SU-DHL-6 (cell line): Measurements from ENCODE around the gene GRIK2.

Experiments
- H2AFZ ChIP-seq: fragments of 200-600 bp; sonication (generic); 2 replicates; pipeline ENCODE4 v1.6.1; 2014; ENCODE audit warnings: low read depth, mild to moderate bottlenecking, moderate library complexity, mixed read lengths, antibody characterized with exemption, low read length; ENCODE audit not compliant: severe bottlenecking
- H3F3A ChIP-seq: fragments of 200-600 bp; shearing (Covaris generic); 2 replicates; pipeline ENCODE4 v1.6.0; 2016; ENCODE audit warnings: antibody characterized with exemption, mild to moderate bottlenecking; ENCODE audit not compliant: insufficient read depth
- H3K27ac ChIP-seq: fragments of 200-600 bp; sonication (generic); 2 replicates; pipeline ENCODE4 v1.5.1; 2016; ENCODE audit warnings: low read depth, mild to moderate bottlenecking, low read length, moderate library complexity, mixed read lengths
- H3K27me3 ChIP-seq: fragments of 200-600 bp; sonication (generic), shearing (Covaris generic); 2 replicates; pipeline ENCODE4 v1.6.0; 2014; ENCODE audit warnings: mild to moderate bottlenecking, low read length
- H3K36me3 ChIP-seq: fragments of 200-600 bp; sonication (generic); 2 replicates; pipeline ENCODE4 v1.6.1; 2014; ENCODE audit warnings: mild to moderate bottlenecking, low read length, mixed read lengths
- H3K4me2 ChIP-seq: fragments of 300-600, 200-600 bp; shearing (Covaris generic), sonication (generic); 2 replicates; pipeline ENCODE4 v1.6.0; 2014; ENCODE audit warnings: low read length, low read depth, mild to moderate bottlenecking; ENCODE audit not compliant: poor library complexity, severe bottlenecking
- H3K4me3 ChIP-seq: fragments of 200-600 bp; sonication (generic); 2 replicates; pipeline ENCODE4 v1.5.1; 2014; ENCODE audit warnings: antibody characterized with exemption, low read length, mild to moderate bottlenecking, mixed read lengths; ENCODE audit not compliant: insufficient read depth, poor library complexity, severe bottlenecking
- H3K79me2 ChIP-seq: fragments of 200-600 bp; sonication (generic); 2 replicates; pipeline ENCODE4 v1.6.1; 2014; ENCODE audit warnings: mild to moderate bottlenecking, low read length, moderate library complexity; ENCODE audit not compliant: insufficient read depth
- H3K9ac ChIP-seq: fragments of 200-600 bp; sonication (generic); 2 replicates; pipeline ENCODE4 v1.7.0; 2014; ENCODE audit warnings: mild to moderate bottlenecking, low read length
- H3K9me2 ChIP-seq: fragments of 200-600 bp; sonication (generic); replicated peaks from 2 replicates; pipeline ENCODE4 v1.6.1; 2014; ENCODE audit warnings: low read length; ENCODE audit not compliant: insufficient read depth
- H3K9me3 ChIP-seq: fragments of 200-600 bp; sonication (generic); 2 replicates; pipeline ENCODE4 v1.6.1; 2014; ENCODE audit warnings: low read length, mixed read lengths; ENCODE audit not compliant: insufficient read depth
- H4K20me1 ChIP-seq: fragments of 200-600 bp; sonication (generic); 2 replicates; pipeline ENCODE4 v1.6.1; 2014; ENCODE audit warnings: low read depth, mild to moderate bottlenecking, antibody characterized with exemption, low read length, moderate library complexity, mixed read lengths
- CTCF ChIP-seq: fragments of 200-600 bp; sonication (generic); IDR thresholded peaks from one replicate; pipeline ENCODE4 v1.5.1; 2017; ENCODE audit warnings: antibody characterized with exemption, mild to moderate bottlenecking, low read length, moderate library complexity; ENCODE audit not compliant: insufficient read depth, poor library complexity, severe bottlenecking
- EZH2phosphoT487 ChIP-seq: fragments of 200-600 bp; sonication (generic), shearing (Covaris generic); conservative IDR thresholded peaks from 2 replicates; pipeline ENCODE4 v1.6.1; 2018; ENCODE audit warnings: mild to moderate bottlenecking, antibody characterized with exemption, low read length, moderate library complexity, mixed read lengths

The GRIK2 gene

GRCh38 chr6:101830501-101831031 is 437.1 kb downstream of the GRIK2 start:
- H3K36me3 ChIP-seq, result no peaks in the 10 kb centered on the region
- TF ChIP-seq CTCF (no peak), EZH2phosphoT487 (no peak)
- H3K9me3 ChIP-seq, result no peaks in the 10 kb centered on the region
- H3K4me3 ChIP-seq, result no peak overlapping the region
- no peaks in the 10 kb centered on the region for H3K27me3 ChIP-seq
- no peak overlapping the region for H3K9ac ChIP-seq
- no peak overlapping the region for H3K4me2 ChIP-seq
- no peaks in the 10 kb centered on the region for H3F3A ChIP-seq
- no peaks in the 10 kb centered on the region for H3K79me2 ChIP-seq
- H3K9me2 ChIP-seq, result no peaks in the 10 kb centered on the region
- H3K27ac ChIP-seq, result no peak overlapping the region
- H4K20me1 ChIP-seq, result no peaks in the 10 kb centered on the region
- H2AFZ ChIP-seq, result no peak overlapping the region

- Histone ChIP-seq H3K9me2 (no peaks in the 10 kb centered on the region), H3K27me3 (no peaks in the 10 kb centered on the region), H2AFZ (no peak overlapping the region), H3K9ac (no peak overlapping the region), H3K9me3 (no peaks in the 10 kb centered on the region), H4K20me1 (no peaks in the 10 kb centered on the region), H3K4me3 (no peak overlapping the region), H3K27ac (no peak overlapping the region), H3K79me2 (no peaks in the 10 kb centered on the region), H3K36me3 (no peaks in the 10 kb centered on the region), H3K4me2 (no peak overlapping the region), H3F3A (no peaks in the 10 kb centered on the region)
- TF ChIP-seq EZH2phosphoT487, result no peak
- TF ChIP-seq CTCF, result no peak
These were observed 438.9 kb downstream of the GRIK2 start for GRCh38 chr6:101832371-101832770.

GRCh38 chr6:101840100-101840499 is 446.6 kb downstream of the GRIK2 start:
- no peaks in the 10 kb centered on the region for H3K79me2 ChIP-seq
- H3K4me2 ChIP-seq, result no peak overlapping the region
- no peak for TF ChIP-seq EZH2phosphoT487
- TF ChIP-seq CTCF, result no peak
- H4K20me1 ChIP-seq, result no peaks in the 10 kb centered on the region
- no peak overlapping the region for H3K9ac ChIP-seq
- H3K9me3 ChIP-seq, result no peaks in the 10 kb centered on the region
- H3K4me3 ChIP-seq, result no peak overlapping the region
- no peaks in the 10 kb centered on the region for H3F3A ChIP-seq
- no peaks in the 10 kb centered on the region for H3K9me2 ChIP-seq
- H3K27ac ChIP-seq, result no peak overlapping the region
- H2AFZ ChIP-seq, result no peak overlapping the region
- H3K36me3 ChIP-seq, result no peaks in the 10 kb centered on the region
- H3K27me3 ChIP-seq, result no peaks in the 10 kb centered on the region
